Neutrophil (primary cell): Measurements from ENCODE around the gene CCDC32.

Experiments used
- H3K27ac ChIP-seq: fragments of 200-600 bp; sonication (generic); 2 replicates; pipeline ENCODE4 v1.5.1; 2016; ENCODE audit warnings: mild to moderate bottlenecking, moderate library complexity
- H3K27me3 ChIP-seq: fragments of 200-600 bp; sonication (generic); 2 replicates; pipeline ENCODE4 v1.6.0; 2016; ENCODE audit warnings: mild to moderate bottlenecking
- H3K36me3 ChIP-seq: fragments of 200-600 bp; sonication (generic); 2 replicates; pipeline ENCODE4 v1.5.1; 2017
- H3K4me1 ChIP-seq, 2 experiments: fragments of 200-600 bp in 1 of 2; sonication (generic) in 1 of 2; 1 replicate in 1 of 2; 2 replicates in 1 of 2; pipeline versions ENCODE4 v1.5.1 to v1.6.1; 2013 to 2016; ENCODE audit warnings: low read depth in 1 of 2, low read length in 1 of 2, mild to moderate bottlenecking in 1 of 2, moderate library complexity in 1 of 2; ENCODE audit not compliant: control insufficient read depth in 1 of 2, insufficient read depth in 1 of 2
- H3K4me3 ChIP-seq, 2 experiments: fragments of 200-600 bp in 1 of 2; sonication (generic) in 1 of 2; 1 replicate in 1 of 2; 2 replicates in 1 of 2; pipeline ENCODE4 v1.5.1; 2013 to 2016; ENCODE audit warnings: low read depth in 1 of 2, low read length in 1 of 2, mild to moderate bottlenecking in 1 of 2, moderate library complexity in 1 of 2
- H3K9me3 ChIP-seq: fragments of 200-600 bp; sonication (generic); 2 replicates; pipeline ENCODE4 v1.5.1; 2016
- TF ChIP-seq, protein P1 (sequence below): fragments of 200-600 bp; sonication (generic); IDR thresholded peaks from 2 replicates; pipeline ENCODE4 v1.5.1; 2016; ENCODE audit warnings: antibody characterized with exemption

CCDC32 gene

DNA sequence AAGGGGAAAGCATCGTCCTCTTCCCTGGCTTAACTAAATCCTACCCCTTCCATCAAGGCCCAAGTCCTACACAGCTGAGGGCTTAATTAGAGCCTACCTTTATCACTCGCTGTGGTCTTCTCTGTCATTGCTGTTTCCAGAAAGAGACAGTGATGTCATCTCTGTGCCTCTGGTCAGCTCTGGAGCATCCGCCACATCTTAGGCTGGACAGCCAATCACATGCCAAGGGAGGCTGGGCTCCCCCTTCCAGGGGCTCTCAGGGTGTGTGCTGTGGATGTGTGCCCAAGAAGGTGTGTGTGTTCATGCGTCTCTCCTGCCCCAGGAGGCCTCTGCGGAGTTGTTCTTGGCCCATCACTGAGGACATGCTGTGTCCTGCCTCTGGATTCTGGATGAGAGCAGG is 51.2 kb downstream of the CCDC32 start:
- Histone ChIP-seq H3K4me3 (no peak overlapping the region), H3K27me3 (peaks cover 76% of the 10 kb centered on the region)
- TF ChIP-seq, protein P1, sequence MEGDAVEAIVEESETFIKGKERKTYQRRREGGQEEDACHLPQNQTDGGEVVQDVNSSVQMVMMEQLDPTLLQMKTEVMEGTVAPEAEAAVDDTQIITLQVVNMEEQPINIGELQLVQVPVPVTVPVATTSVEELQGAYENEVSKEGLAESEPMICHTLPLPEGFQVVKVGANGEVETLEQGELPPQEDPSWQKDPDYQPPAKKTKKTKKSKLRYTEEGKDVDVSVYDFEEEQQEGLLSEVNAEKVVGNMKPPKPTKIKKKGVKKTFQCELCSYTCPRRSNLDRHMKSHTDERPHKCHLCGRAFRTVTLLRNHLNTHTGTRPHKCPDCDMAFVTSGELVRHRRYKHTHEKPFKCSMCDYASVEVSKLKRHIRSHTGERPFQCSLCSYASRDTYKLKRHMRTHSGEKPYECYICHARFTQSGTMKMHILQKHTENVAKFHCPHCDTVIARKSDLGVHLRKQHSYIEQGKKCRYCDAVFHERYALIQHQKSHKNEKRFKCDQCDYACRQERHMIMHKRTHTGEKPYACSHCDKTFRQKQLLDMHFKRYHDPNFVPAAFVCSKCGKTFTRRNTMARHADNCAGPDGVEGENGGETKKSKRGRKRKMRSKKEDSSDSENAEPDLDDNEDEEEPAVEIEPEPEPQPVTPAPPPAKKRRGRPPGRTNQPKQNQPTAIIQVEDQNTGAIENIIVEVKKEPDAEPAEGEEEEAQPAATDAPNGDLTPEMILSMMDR: no peak

DNA sequence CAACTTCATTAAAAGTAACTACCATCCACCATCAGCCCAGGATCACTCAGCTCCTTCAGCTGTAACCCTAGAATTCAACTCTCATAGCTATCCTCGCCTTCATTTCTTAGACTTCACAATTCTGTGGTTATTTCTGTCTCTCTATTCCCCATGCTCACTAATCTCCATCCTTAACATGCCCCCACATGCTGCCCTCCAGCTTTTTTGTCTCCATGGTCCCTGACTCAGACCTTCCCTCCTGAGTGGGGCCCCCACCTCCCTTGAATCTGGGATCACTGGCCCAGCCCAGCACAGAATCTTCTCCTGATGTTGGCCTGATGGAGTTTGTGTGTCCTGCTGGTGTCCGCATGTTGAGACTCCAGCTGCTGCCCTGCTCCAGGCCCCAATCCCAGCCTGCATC is 52.4 kb downstream of the CCDC32 start:
- no peak overlapping the region for H3K27ac ChIP-seq
- TF ChIP-seq, protein P1: no peak
- peaks cover 14 to 15% of the 10 kb centered on the region in 2 experiments for H3K4me1 ChIP-seq
- H3K36me3 ChIP-seq: no peaks in the 10 kb centered on the region
- no peaks in the 10 kb centered on the region for H3K9me3 ChIP-seq
- no peak overlapping the region for H3K4me3 ChIP-seq
- H3K27me3 ChIP-seq: peaks cover 88% of the 10 kb centered on the region

More for the DNA sequence above, 51.2 kb downstream of the CCDC32 start:
- no peak overlapping the region for H3K27ac ChIP-seq
- H3K36me3 ChIP-seq: no peaks in the 10 kb centered on the region
- no peaks in the 10 kb centered on the region for H3K9me3 ChIP-seq
- H3K4me1 ChIP-seq: peaks cover 13 to 15% of the 10 kb centered on the region in 2 experiments

DNA sequence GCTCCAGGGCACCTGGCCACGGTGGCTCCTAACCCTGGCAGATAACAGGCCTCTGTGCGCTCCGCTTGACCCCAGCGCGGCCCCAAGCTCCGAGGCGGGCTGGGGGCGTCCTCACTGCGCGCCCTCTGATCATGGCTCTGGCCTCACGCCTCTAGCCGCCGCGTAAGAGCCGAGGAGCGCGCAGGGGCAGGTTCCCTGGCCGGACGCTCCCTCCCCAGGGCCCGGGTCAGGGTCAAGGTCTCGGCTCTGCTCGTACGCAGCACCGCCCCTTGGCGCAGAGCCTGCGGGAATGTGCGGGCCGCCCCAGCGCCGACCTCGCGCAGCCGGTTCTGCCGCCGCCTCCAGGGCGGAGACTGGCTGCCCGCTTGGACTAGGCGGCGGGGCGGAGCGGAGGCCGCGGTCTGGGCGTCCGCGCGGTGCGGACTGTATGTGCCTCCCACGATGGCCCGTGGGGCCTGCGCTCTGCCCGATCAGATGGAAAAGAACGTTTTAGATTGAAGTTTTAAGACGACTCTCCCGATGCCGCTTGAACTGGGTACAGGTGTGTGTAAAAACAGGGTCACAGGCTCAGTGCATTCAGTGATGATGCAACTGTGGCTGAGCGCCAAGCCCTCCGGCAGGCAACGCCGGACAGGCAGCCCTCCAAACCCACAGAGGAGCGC is 53.2 kb downstream of the CCDC32 start:
- peak overlapping the region; percentile 38 to 60 for H3K4me3 ChIP-seq
- TF ChIP-seq, protein P1: no peak
- peaks cover 95% of the 10 kb centered on the region for H3K27me3 ChIP-seq
- H3K9me3 ChIP-seq: no peaks in the 10 kb centered on the region
- H3K36me3 ChIP-seq: no peaks in the 10 kb centered on the region
- no peak overlapping the region for H3K27ac ChIP-seq
- peaks cover 15 to 21% of the 10 kb centered on the region in 2 experiments for H3K4me1 ChIP-seq

DNA sequence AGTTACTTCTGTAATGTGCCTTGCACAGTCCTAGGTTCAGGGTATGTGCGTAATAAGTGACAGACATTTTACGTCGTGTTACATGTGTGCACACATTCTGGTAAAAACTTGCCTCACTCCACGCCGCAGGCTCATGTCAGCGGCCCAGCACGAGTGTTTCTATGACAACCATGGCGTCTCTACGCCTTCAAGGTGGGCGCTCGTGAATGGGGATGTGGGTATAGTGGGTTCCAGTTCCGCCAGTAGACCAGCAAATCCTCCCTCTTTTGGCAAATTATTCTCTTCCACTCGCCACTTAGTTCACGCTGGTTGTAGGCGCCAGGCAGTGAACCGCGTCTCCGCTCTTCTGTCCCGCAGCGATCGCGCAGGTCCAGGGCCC is 53.8 kb downstream of the CCDC32 start:
- TF ChIP-seq, protein P1: no peak
- Histone ChIP-seq H3K36me3 (no peaks in the 10 kb centered on the region), H3K4me3 (peak overlapping the region; percentile 38 to 60), H3K27ac (no peak overlapping the region), H3K27me3 (peaks cover 95% of the 10 kb centered on the region), H3K9me3 (no peaks in the 10 kb centered on the region), H3K4me1 (peaks cover 15 to 21% of the 10 kb centered on the region in 2 experiments)

DNA sequence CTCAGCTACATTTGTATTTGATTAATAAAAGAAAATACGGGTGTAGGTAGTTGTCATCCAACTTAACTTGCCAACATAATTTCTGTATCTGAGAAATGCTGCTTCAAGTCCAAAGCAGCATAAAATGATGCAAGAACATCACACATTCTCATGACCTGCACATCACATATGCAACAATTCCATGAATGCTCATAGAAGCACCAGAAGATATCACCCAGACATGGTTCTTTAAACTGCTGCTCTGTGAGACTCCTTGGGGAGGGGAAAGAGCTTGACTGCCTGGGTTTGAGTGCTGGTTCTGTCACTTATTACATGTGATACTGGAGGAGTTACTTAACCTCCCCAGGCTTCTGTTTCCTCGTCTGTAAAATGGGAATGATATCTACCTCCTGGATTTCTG is 54.6 kb downstream of the CCDC32 start:
- Histone ChIP-seq H3K9me3 (no peaks in the 10 kb centered on the region), H3K4me3 (no peak overlapping the region), H3K27me3 (peaks cover 99% of the 10 kb centered on the region), H3K4me1 (peaks cover 15 to 21% of the 10 kb centered on the region in 2 experiments), H3K36me3 (no peaks in the 10 kb centered on the region), H3K27ac (no peak overlapping the region)
- TF ChIP-seq, protein P1: no peak
